GM23248 (cell line): ENCODE data around the gene NEDD4L.

Experiments used
- EZH2 ChIP-seq: fragments of 200-600 bp; sonication (generic); IDR thresholded peaks from 2 replicates; pipeline ENCODE4 v1.6.1; 2018; ENCODE audit warnings: antibody characterized with exemption, mild to moderate bottlenecking; ENCODE audit not compliant: insufficient read depth, poor library complexity, severe bottlenecking
- EZH2phosphoT487 ChIP-seq: fragments of 200-600 bp; sonication (generic); IDR thresholded peaks from 2 replicates; pipeline ENCODE4 v1.6.1; 2018; ENCODE audit warnings: antibody characterized with exemption, moderate library complexity, mild to moderate bottlenecking, low read depth; ENCODE audit not compliant: insufficient read depth

GRCh38 chr18:58416704-58417683 is 373.0 kb downstream of the NEDD4L start:
- TF ChIP-seq EZH2phosphoT487 (no peak), EZH2 (no peak)
